OCI-LY3 (cell line): ENCODE data around the gene YAF2.

Source experiments
- EZH2phosphoT487 ChIP-seq: fragments of 200-600 bp; shearing (Covaris generic); IDR thresholded peaks from 2 replicates; pipeline ENCODE4 v1.6.1; 2018; ENCODE audit warnings: antibody characterized with exemption, mixed run types, low read depth
- TF ChIP-seq, protein P1 (sequence below): fragments of 200-600, 300-600 bp; sonication (generic); IDR thresholded peaks from 2 replicates; pipeline ENCODE4 v1.5.1; 2014; ENCODE audit warnings: antibody characterized with exemption, low read length, low read depth

DNA sequence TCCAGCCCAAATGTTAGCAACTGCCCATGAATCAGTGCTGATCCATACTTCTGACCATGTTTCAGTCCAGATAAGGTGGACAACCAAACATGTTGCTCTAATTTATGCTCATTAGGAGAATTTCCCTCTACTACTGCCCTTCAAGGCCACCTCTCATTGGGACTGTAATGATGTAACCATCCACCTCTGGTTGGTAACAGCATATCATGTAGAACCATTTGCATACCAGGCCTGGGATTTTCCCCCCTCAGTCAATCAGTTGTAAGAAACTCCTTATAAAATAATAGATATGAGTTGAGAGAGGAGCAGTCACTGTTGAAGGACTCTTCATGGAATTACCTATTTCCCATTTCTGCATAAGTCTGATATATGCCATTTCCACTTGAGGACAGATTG lies 17.8 kb upstream of the YAF2 start:
- TF ChIP-seq, protein P1, sequence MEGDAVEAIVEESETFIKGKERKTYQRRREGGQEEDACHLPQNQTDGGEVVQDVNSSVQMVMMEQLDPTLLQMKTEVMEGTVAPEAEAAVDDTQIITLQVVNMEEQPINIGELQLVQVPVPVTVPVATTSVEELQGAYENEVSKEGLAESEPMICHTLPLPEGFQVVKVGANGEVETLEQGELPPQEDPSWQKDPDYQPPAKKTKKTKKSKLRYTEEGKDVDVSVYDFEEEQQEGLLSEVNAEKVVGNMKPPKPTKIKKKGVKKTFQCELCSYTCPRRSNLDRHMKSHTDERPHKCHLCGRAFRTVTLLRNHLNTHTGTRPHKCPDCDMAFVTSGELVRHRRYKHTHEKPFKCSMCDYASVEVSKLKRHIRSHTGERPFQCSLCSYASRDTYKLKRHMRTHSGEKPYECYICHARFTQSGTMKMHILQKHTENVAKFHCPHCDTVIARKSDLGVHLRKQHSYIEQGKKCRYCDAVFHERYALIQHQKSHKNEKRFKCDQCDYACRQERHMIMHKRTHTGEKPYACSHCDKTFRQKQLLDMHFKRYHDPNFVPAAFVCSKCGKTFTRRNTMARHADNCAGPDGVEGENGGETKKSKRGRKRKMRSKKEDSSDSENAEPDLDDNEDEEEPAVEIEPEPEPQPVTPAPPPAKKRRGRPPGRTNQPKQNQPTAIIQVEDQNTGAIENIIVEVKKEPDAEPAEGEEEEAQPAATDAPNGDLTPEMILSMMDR, result no peak
- TF ChIP-seq EZH2phosphoT487, result no peak
